T-helper 2 cell treated with Interferon-gamma antibody and Interleukin-4, amounts not matched to agents 100 ng/mL and 5 ng/mL, for 36 hours (primary cell): ENCODE results near the gene TNIP1. TPM values are rescaled to one million over a fixed set of nuclear protein-coding genes. Genes with fewer than 3 reads are reported as not detected.

ENCODE experiments used
- intact Hi-C: fragments of 100-400 bp; cut with micrococcal nuclease; formaldehyde crosslinking; loops from one replicate; pipeline ENCODE4 v1.15.1; 2023
- total RNA-seq: library from RNA; stranded (reverse); gene quantifications from 2 replicates; pipeline ENCODE4 v1.2.3, GENCODE V29; 2022

Gene TNIP1
- total RNA-seq, 1 donor from 2014 or later: 150 TPM

GRCh38 chr5:151068433-151069197, 12.2 kb downstream of the TNIP1 start:
- intact Hi-C loops: no loop called here

GRCh38 chr5:151067632-151068432, 13.0 kb downstream of the TNIP1 start:
- intact Hi-C loops: no loop called here

- intact Hi-C loops: no loop called here
Observed at GRCh38 chr5:151066920-151067319, 13.9 kb downstream of the TNIP1 start.

- intact Hi-C loops: no loop called here
Observed at GRCh38 chr5:151065609-151066008, 15.2 kb downstream of the TNIP1 start.

- intact Hi-C loops: no loop called here
Observed at GRCh38 chr5:151064916-151065499, 15.8 kb downstream of the TNIP1 start.

- intact Hi-C loops: no loop called here
Observed at GRCh38 chr5:151063142-151063989, 17.5 kb downstream of the TNIP1 start.

GRCh38 chr5:151062405-151063141, 18.3 kb downstream of the TNIP1 start:
- intact Hi-C loops: no loop called here

GRCh38 chr5:151060742-151061141, 20.1 kb downstream of the TNIP1 start:
- intact Hi-C loops: loop anchor here (2.0 kb wide), 1 partner anchor 20 kb away; the partner anchor contains the start of gene TNIP1

- intact Hi-C loops: no loop called here
Observed at GRCh38 chr5:151058891-151059489, 21.8 kb downstream of the TNIP1 start.

- intact Hi-C loops: no loop called here
Observed at GRCh38 chr5:151058301-151058700, 22.5 kb downstream of the TNIP1 start.

- intact Hi-C loops: no loop called here
Observed at GRCh38 chr5:151056379-151057325, 24.2 kb downstream of the TNIP1 start.

GRCh38 chr5:151055336-151055735, 25.5 kb downstream of the TNIP1 start:
- intact Hi-C loops: no loop called here

- intact Hi-C loops: loop anchor here (5.0 kb wide), 1 partner anchor 43 kb away; no protein-coding TSS in a partner anchor
Observed at GRCh38 chr5:151054709-151055108, 26.1 kb downstream of the TNIP1 start.

GRCh38 chr5:151053796-151054462, 26.9 kb downstream of the TNIP1 start:
- intact Hi-C loops: loop anchor here (5.0 kb wide), 1 partner anchor 43 kb away; no protein-coding TSS in a partner anchor

GRCh38 chr5:151052836-151053235, 28.0 kb downstream of the TNIP1 start:
- intact Hi-C loops: loop anchor here (5.0 kb wide), 1 partner anchor 44 kb away; no protein-coding TSS in a partner anchor

GRCh38 chr5:151051931-151052608, 28.8 kb downstream of the TNIP1 start:
- intact Hi-C loops: loop anchor here (1.0 to 5.0 kb wide), 4 partner anchors 29 to 112 kb away; partner anchors contain the start of gene TNIP1
